HepG2 (cell line): ENCODE data around the gene ABCC1. TPM values are rescaled to one million over a fixed set of nuclear protein-coding genes. Genes with fewer than 3 reads are reported as not detected.

ENCODE experiments used
- ARNT ChIP-seq: fragments of 450-650 bp; IDR thresholded peaks from 2 replicates; pipeline ENCODE4 v1.6.1; 2017
- PATZ1 ChIP-seq: sonication (generic); formaldehyde crosslinking; IDR thresholded peaks from 2 replicates; pipeline ENCODE4 v1.4.0; 2020; ENCODE audit warnings: missing genetic modification reagents
- RBM22 ChIP-seq: fragments of 200-400 bp; formaldehyde crosslinking; optimal IDR thresholded peaks from 2 replicates; pipeline ENCODE3; 2017; ENCODE audit warnings: mild to moderate bottlenecking, low read length, moderate library complexity
- TBP ChIP-seq: sonication (generic); formaldehyde crosslinking; IDR thresholded peaks from 2 replicates; pipeline ENCODE4 v1.5.0; 2020; ENCODE audit warnings: missing genetic modification reagents
- XBP1 ChIP-seq: sonication (generic); formaldehyde crosslinking; IDR thresholded peaks from 2 replicates; pipeline ENCODE4 v1.5.0; 2020; ENCODE audit warnings: missing genetic modification reagents
- ZNF230 ChIP-seq: sonication (generic); formaldehyde crosslinking; IDR thresholded peaks from 2 replicates; pipeline ENCODE4 v1.4.0; 2020; ENCODE audit warnings: mild to moderate bottlenecking, missing genetic modification reagents
- ZNF556 ChIP-seq: sonication (generic); formaldehyde crosslinking; IDR thresholded peaks from 2 replicates; pipeline ENCODE4 v1.4.0; 2020; ENCODE audit warnings: mild to moderate bottlenecking, missing genetic modification reagents, borderline replicate concordance
- ZNF720 ChIP-seq: sonication (generic); formaldehyde crosslinking; IDR thresholded peaks from 2 replicates; pipeline ENCODE4 v1.4.0; 2020; ENCODE audit warnings: missing genetic modification reagents
- polyA plus RNA-seq, 8 experiments: library from polyadenylated mRNA; depleted of rRNA in 3 of 8; stranded (reverse) in 7 of 8; unstranded in 1 of 8; fragments of >200 nt; fragmentation: Illumina TruSeq in 4 of 8; extraction: Trizol in 4 of 8; gene quantifications; 2 replicates each; pipeline versions ENCODE4 v1.2.1 to v1.2.3, GENCODE V29; 2011 to 2016; ENCODE audit warnings: low read depth in 4 of 8, missing spikeins in 1 of 8, mixed read lengths in 1 of 8; ENCODE audit not compliant: insufficient read depth in 1 of 8
- total RNA-seq, 5 experiments: library from RNA; depleted of rRNA; stranded (reverse); fragments of >200 nt; fragmentation: Illumina TruSeq; extraction: Trizol; gene quantifications; 2 replicates each; pipeline ENCODE4 v1.2.3, GENCODE V29; 2016; ENCODE audit warnings: low read depth in 1 of 5
- TF ChIP-seq, protein P1 (sequence below), 2 experiments: sonication (generic) in 1 of 2; formaldehyde crosslinking in 1 of 2; IDR thresholded peaks; 2 replicates each; pipeline versions ENCODE4 v1.4.0 to v1.6.1; 2016 to 2020; ENCODE audit warnings: borderline replicate concordance in 1 of 2, low read depth in 1 of 2, mild to moderate bottlenecking in 1 of 2, missing genetic modification reagents in 1 of 2
- TF ChIP-seq, protein P2 (sequence below): sonication (generic); formaldehyde crosslinking; IDR thresholded peaks from 2 replicates; pipeline ENCODE4 v1.4.0; 2020; ENCODE audit warnings: missing genetic modification reagents
- TF ChIP-seq, protein P3 (sequence below), 2 experiments: sonication (generic) in 1 of 2; formaldehyde crosslinking in 1 of 2; IDR thresholded peaks; 2 replicates each; pipeline versions ENCODE4 v1.4.0 to v1.6.1; 2018 to 2020; ENCODE audit warnings: missing genetic modification reagents in 2 of 2, borderline replicate concordance in 1 of 2, low read depth in 1 of 2, mild to moderate bottlenecking in 1 of 2, missing biosample characterization in 1 of 2
- TF ChIP-seq, protein P4 (sequence below): sonication (generic); formaldehyde crosslinking; IDR thresholded peaks from 2 replicates; pipeline ENCODE4 v1.4.0; 2020; ENCODE audit warnings: mild to moderate bottlenecking, missing genetic modification reagents

ABCC1 gene
- total and polyA plus RNA-seq, 2 of the 13 experiments (the other 11 are each of a cell fraction or from before 2014, with no cell fraction given) = 13.0 to 30.6 TPM

GRCh38 chr16:16073891-16074881 lies 124.8 kb downstream of the ABCC1 start (continued):
- TF ChIP-seq RBM22 = peak; percentile 51
- TF ChIP-seq ZNF720 = no peak
- 0 out of 2 replicates have a peak, but pooled peaks have one; percentile 41 for TF ChIP-seq ZNF230 (CRISPR knock-in tag)
- no peak for TF ChIP-seq XBP1
- TF ChIP-seq, protein P1, sequence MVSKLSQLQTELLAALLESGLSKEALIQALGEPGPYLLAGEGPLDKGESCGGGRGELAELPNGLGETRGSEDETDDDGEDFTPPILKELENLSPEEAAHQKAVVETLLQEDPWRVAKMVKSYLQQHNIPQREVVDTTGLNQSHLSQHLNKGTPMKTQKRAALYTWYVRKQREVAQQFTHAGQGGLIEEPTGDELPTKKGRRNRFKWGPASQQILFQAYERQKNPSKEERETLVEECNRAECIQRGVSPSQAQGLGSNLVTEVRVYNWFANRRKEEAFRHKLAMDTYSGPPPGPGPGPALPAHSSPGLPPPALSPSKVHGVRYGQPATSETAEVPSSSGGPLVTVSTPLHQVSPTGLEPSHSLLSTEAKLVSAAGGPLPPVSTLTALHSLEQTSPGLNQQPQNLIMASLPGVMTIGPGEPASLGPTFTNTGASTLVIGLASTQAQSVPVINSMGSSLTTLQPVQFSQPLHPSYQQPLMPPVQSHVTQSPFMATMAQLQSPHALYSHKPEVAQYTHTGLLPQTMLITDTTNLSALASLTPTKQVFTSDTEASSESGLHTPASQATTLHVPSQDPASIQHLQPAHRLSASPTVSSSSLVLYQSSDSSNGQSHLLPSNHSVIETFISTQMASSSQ (IDR thresholded peaks at IDR 0.05; ENCODE audit: low read depth) = no peak
- TF ChIP-seq, protein P1 (CRISPR knock-in tag; IDR thresholded peaks at IDR 0.05; ENCODE audit: borderline replicate concordance) = 0 out of 2 replicates have a peak, but pooled peaks have one; percentile 35
- TF ChIP-seq ARNT = no peak
- TF ChIP-seq, protein P2, sequence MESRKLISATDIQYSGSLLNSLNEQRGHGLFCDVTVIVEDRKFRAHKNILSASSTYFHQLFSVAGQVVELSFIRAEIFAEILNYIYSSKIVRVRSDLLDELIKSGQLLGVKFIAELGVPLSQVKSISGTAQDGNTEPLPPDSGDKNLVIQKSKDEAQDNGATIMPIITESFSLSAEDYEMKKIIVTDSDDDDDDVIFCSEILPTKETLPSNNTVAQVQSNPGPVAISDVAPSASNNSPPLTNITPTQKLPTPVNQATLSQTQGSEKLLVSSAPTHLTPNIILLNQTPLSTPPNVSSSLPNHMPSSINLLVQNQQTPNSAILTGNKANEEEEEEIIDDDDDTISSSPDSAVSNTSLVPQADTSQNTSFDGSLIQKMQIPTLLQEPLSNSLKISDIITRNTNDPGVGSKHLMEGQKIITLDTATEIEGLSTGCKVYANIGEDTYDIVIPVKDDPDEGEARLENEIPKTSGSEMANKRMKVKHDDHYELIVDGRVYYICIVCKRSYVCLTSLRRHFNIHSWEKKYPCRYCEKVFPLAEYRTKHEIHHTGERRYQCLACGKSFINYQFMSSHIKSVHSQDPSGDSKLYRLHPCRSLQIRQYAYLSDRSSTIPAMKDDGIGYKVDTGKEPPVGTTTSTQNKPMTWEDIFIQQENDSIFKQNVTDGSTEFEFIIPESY (CRISPR knock-in tag) = peak; percentile 49
- peak; percentile 45; the same call in 1 of the 2 replicates for TF ChIP-seq PATZ1 (CRISPR knock-in tag)
- TF ChIP-seq, protein P3, sequence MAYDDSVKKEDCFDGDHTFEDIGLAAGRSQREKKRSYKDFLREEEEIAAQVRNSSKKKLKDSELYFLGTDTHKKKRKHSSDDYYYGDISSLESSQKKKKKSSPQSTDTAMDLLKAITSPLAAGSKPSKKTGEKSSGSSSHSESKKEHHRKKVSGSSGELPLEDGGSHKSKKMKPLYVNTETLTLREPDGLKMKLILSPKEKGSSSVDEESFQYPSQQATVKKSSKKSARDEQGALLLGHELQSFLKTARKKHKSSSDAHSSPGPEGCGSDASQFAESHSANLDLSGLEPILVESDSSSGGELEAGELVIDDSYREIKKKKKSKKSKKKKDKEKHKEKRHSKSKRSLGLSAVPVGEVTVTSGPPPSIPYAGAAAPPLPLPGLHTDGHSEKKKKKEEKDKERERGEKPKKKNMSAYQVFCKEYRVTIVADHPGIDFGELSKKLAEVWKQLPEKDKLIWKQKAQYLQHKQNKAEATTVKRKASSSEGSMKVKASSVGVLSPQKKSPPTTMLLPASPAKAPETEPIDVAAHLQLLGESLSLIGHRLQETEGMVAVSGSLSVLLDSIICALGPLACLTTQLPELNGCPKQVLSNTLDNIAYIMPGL (CRISPR knock-in tag; IDR thresholded peaks at IDR 0.05; ENCODE audit: borderline replicate concordance in 1 of 2, low read depth in 1 of 2) = 0 out of 4 replicates have a peak, but pooled peaks of 1 of the 2 experiments have one; percentile 17
- TF ChIP-seq TBP (CRISPR knock-in tag) = no peak
- TF ChIP-seq, protein P4, sequence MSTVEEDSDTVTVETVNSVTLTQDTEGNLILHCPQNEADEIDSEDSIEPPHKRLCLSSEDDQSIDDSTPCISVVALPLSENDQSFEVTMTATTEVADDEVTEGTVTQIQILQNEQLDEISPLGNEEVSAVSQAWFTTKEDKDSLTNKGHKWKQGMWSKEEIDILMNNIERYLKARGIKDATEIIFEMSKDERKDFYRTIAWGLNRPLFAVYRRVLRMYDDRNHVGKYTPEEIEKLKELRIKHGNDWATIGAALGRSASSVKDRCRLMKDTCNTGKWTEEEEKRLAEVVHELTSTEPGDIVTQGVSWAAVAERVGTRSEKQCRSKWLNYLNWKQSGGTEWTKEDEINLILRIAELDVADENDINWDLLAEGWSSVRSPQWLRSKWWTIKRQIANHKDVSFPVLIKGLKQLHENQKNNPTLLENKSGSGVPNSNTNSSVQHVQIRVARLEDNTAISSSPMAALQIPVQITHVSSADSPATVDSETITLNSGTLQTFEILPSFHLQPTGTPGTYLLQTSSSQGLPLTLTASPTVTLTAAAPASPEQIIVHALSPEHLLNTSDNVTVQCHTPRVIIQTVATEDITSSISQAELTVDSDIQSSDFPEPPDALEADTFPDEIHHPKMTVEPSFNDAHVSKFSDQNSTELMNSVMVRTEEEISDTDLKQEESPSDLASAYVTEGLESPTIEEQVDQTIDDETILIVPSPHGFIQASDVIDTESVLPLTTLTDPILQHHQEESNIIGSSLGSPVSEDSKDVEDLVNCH (CRISPR knock-in tag) = 0 out of 2 replicates have a peak, but pooled peaks have one; percentile 30
- TF ChIP-seq ZNF556 (CRISPR knock-in tag) = no peak
